Tibial nerve (tissue), 4 donors: ENCODE results near the gene ISOC1.

Experiments
- CTCF ChIP-seq, 5 experiments: fragments of 200-600 bp in 3 of 5; fragments of 450-650 bp in 2 of 5; sonication (generic) in 3 of 5; IDR thresholded peaks; one replicate each; pipeline ENCODE4 v1.5.1; 2016 to 2019; ENCODE audit warnings: antibody characterized with exemption in 5 of 5, mild to moderate bottlenecking in 3 of 5, moderate library complexity in 2 of 5
- EP300 ChIP-seq, 2 donors: sonication (generic); formaldehyde crosslinking; IDR thresholded peaks; one replicate each; pipeline ENCODE4 v1.6.1; 2017; ENCODE audit warnings: antibody characterized with exemption in 2 of 2, mild to moderate bottlenecking in 1 of 2
- POLR2A ChIP-seq, 2 donors: fragments of 450-650 bp; IDR thresholded peaks; one replicate each; pipeline ENCODE4 v1.6.1; 2017; ENCODE audit warnings: antibody characterized with exemption in 2 of 2, mild to moderate bottlenecking in 2 of 2, moderate library complexity in 2 of 2

GRCh38 chr5:129118405-129118804, 23.9 kb downstream of the ISOC1 start:
- TF ChIP-seq POLR2A (IDR thresholded peaks at IDR 0.05), result no peak
- TF ChIP-seq CTCF (IDR thresholded peaks at IDR 0.05), result no peak
- no peak for TF ChIP-seq EP300 (IDR thresholded peaks at IDR 0.05)
